HFF-Myc (cell line): Measurements from ENCODE around the gene GALNT12.

Experiments used
- DNase-seq: peaks from one replicate; pipeline ENCODE4 v3.0.0-alpha.2; 2011; ENCODE audit warnings: low read depth; ENCODE audit errors: extremely low read depth
- H3K4me3 ChIP-seq: replicated peaks from 2 replicates; pipeline ENCODE4 v1.5.1; 2011; ENCODE audit warnings: low read depth, mild to moderate bottlenecking, control low read depth, low read length
- CTCF ChIP-seq: IDR thresholded peaks from 2 replicates; pipeline ENCODE4 v1.5.1; 2012; ENCODE audit warnings: mild to moderate bottlenecking, low read depth, low read length, control low read depth; ENCODE audit errors: missing control alignments

The GALNT12 gene

GRCh38 chr9:98894171-98894570 is 86.7 kb downstream of the GALNT12 start:
- TF ChIP-seq CTCF: no peak
- no peak overlapping the region for H3K4me3 ChIP-seq
- DNase-seq: no peak

- TF ChIP-seq CTCF: no peak
Observed at GRCh38 chr9:98894761-98895160, 87.3 kb downstream of the GALNT12 start.

GRCh38 chr9:98896632-98897031 is 89.2 kb downstream of the GALNT12 start:
- TF ChIP-seq CTCF: no peak
- no peak overlapping the region for H3K4me3 ChIP-seq
- DNase-seq: no peak

More at GRCh38 chr9:98894761-98895160, 87.3 kb downstream of the GALNT12 start:
- no peak overlapping the region for H3K4me3 ChIP-seq
- no peak for DNase-seq

- H3K4me3 ChIP-seq: no peak overlapping the region
- TF ChIP-seq CTCF: no peak
- DNase-seq: no peak
Observed at GRCh38 chr9:98897745-98898144, 90.3 kb downstream of the GALNT12 start.

GRCh38 chr9:98899408-98900056 is 92.1 kb downstream of the GALNT12 start:
- peak; percentile 90 for DNase-seq
- H3K4me3 ChIP-seq: no peak overlapping the region
- TF ChIP-seq CTCF: no peak
